GM21786 (cell line): ENCODE data around the gene NANS.

Experiments
- ATAC-seq: cut with Tn5 transposase; IDR thresholded peaks from one replicate; pipeline ENCODE4 v1.9.1; 2021; ENCODE audit not compliant: unreplicated experiment

The NANS gene

DNA sequence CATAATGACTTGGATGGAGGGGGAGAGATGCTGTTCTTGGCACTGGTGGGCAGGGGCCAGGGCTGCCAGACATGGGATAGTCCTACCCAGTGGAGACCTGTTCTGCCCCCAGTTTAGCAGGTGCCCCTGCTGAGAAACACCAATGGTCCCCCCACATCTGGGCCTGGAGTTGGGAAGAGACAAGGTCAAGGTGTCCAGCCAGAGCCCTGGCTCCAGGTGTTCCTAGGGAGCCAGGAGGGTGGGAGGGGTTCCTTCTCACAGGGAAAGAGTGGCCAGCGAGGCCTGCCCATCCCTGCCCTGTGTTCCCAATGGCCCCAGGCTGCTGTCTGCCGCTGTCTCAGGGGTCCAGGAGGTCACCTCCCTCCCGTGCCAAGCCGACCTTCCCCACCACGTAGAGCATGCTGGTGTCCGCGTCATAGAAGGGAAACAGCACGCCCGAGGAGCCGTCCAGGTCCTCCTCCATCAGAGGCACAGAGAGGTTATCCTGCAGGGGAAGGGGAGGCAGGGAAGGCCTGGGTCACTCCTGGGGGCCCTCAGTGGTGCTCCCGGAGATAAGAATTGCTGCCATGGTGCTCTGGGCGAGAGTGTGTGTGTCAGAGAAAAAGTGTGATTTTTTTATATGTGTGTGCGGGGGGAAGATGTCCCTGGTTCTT is 74.2 kb downstream of the NANS start:
- ATAC-seq, result no peak

DNA sequence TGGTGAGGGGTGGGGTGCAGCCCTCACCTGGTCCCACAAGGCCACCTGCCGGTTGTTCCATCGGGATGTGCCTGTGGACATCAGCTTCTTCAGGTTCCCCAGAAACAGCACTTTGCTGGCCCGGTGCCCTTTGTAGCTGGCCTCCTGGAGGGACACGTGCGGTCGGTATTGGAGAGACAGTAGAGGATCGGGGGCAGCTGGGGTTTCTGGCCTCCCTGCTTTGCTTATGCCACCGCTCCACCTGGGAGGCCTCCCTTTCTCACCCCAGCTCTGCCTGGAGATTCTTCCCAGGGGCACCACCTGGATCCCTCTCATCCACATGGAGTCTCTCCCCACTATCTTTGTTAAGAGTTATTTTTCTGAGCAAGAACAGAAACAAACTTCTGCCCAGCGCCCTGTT is 75.6 kb downstream of the NANS start:
- ATAC-seq, result no peak
